Cardiac fibroblast (primary cell): ENCODE data around the gene HMGXB3.

Experiments used
- DNase-seq, 2 donors: peaks; one replicate each; pipeline versions ENCODE4 v3.0.0 to v3.0.0-alpha.2; 2010; ENCODE audit warnings: low read depth in 2 of 2
- H3K4me3 ChIP-seq, 2 donors: replicated peaks in 1 of 2; 1 replicate in 1 of 2; 2 replicates in 1 of 2; pipeline ENCODE4 v1.5.1; 2011; ENCODE audit warnings: low read depth in 2 of 2, low read length in 2 of 2, mild to moderate bottlenecking in 2 of 2, moderate library complexity in 1 of 2
- CTCF ChIP-seq: IDR thresholded peaks from one replicate; pipeline ENCODE4 v1.5.1; 2011; ENCODE audit warnings: low read depth, mild to moderate bottlenecking, low read length, inconsistent platforms

The HMGXB3 gene

GRCh38 chr5:150033334-150033733 lies 32.8 kb downstream of the HMGXB3 start:
- DNase-seq: no peak
- TF ChIP-seq CTCF: no peak
- no peak overlapping the region for H3K4me3 ChIP-seq

GRCh38 chr5:150034662-150035061 lies 34.1 kb downstream of the HMGXB3 start:
- peak; percentile 73 to 78 for DNase-seq
- no peak overlapping the region for H3K4me3 ChIP-seq
- TF ChIP-seq CTCF: no peak

GRCh38 chr5:150035139-150035895 lies 34.8 kb downstream of the HMGXB3 start:
- TF ChIP-seq CTCF: no peak
- no peak overlapping the region for H3K4me3 ChIP-seq
- DNase-seq: no peak

GRCh38 chr5:150036513-150036912 lies 36.0 kb downstream of the HMGXB3 start:
- peak; percentile 91 to 98 for DNase-seq
- peak; percentile 4 for TF ChIP-seq CTCF
- H3K4me3 ChIP-seq: no peak overlapping the region

- no peak for DNase-seq
- H3K4me3 ChIP-seq: no peak overlapping the region
- TF ChIP-seq CTCF: no peak
Measured at GRCh38 chr5:150038547-150038946, 38.0 kb downstream of the HMGXB3 start.

- H3K4me3 ChIP-seq: no peak overlapping the region
- TF ChIP-seq CTCF: no peak
- no peak for DNase-seq
Measured at GRCh38 chr5:150042459-150042858, 41.9 kb downstream of the HMGXB3 start.
